ENCODE measurements around the gene MED13.
"Not testable (repeated sequence)": the region's sequence is repeated elsewhere in the genome, so short reads cannot be mapped to it uniquely, and the experiment has no call there.

Gene MED13

GRCh38 chr17:61895391-61895790 lies 169.7 kb downstream of the MED13 start:
- DNase-seq, result no peak

GRCh38 chr17:61894310-61894709 lies 170.8 kb downstream of the MED13 start:
- DNase-seq, result not testable (repeated sequence)
